Nephron (organoid): ENCODE results near the gene MAD1L1.
A peak's percentile ranks its signal among the peaks of the same experiment; 100 is the strongest.

Source experiments
- H3K27ac Mint-ChIP-seq, 3 experiments: 2 replicates each; pipeline ENCODE4 v1.8.0; 2020; ENCODE audit warnings: mixed read lengths in 3 of 3, mild to moderate bottlenecking in 2 of 3, moderate library complexity in 1 of 3
- H3K27me3 Mint-ChIP-seq: 2 replicates; pipeline ENCODE4 v1.8.0; 2021; ENCODE audit warnings: low read depth, mild to moderate bottlenecking, moderate library complexity, mixed read lengths
- H3K36me3 Mint-ChIP-seq: 2 replicates; pipeline ENCODE4 v1.8.0; 2020; ENCODE audit warnings: low read depth, mixed read lengths
- H3K4me1 Mint-ChIP-seq: 2 replicates; pipeline ENCODE4 v1.8.0; 2020; ENCODE audit warnings: mixed read lengths
- H3K4me3 Mint-ChIP-seq, 3 experiments: 2 replicates each; pipeline ENCODE4 v1.8.0; 2020; ENCODE audit warnings: mild to moderate bottlenecking in 3 of 3, mixed read lengths in 3 of 3, moderate library complexity in 2 of 3
- H3K9me3 Mint-ChIP-seq: 2 replicates; pipeline ENCODE4 v1.8.0; 2020; ENCODE audit warnings: mixed read lengths
- TF ChIP-seq, protein P1 (sequence below), 3 experiments: fragments of 200-600 bp; sonication (generic); IDR thresholded peaks; one replicate each; pipeline ENCODE4 v1.5.0; 2021; ENCODE audit warnings: antibody characterized with exemption in 3 of 3; ENCODE audit not compliant: unreplicated experiment in 3 of 3

The MAD1L1 gene

DNA sequence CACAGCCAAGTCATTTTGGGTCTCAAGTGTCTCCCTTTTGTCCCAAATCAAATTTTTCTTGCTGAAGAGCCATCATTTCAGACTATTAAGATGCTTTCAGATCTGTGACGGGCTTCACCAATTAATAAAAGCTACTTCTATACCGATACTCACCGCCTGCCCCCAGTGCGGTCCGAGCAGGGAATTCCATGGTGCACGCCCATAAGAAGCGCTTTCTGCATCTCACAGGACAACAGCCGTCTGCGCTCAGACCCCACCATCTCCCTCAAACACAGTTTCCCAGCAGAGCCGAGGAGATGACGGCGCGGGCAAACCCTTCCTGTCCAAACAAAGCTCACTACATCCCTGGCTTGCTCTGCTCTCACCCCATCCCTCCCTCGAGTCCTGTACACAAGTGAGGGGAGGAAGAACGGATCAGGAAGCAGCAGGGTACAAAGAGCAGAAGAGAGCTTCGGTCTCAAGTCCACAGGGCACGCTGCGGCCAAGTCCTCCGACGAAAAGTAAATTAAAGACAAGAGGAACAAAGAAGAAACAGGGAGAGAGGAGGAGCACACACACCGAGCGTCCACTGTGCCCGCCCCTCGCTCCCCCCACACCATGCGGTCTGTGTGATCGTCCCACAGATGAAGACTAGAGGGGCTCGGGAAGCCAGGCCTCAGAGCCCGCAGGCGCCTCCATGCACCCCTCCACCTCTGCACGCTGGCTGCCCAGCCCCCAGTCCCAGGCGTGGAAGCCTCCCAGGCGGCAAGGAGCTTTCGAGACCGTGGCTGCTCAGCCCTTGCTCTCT is 121.9 kb downstream of the MAD1L1 start:
- Mint-ChIP-seq H3K27ac (peak overlapping the region; percentile 76 to 92 (median 86)), H3K27me3 (peaks cover 8% of the 10 kb centered on the region), H3K36me3 (peaks cover 35% of the 10 kb centered on the region), H3K4me1 (peaks cover 62% of the 10 kb centered on the region), H3K4me3 (peak overlapping the region; percentile 5 to 37 (median 22)), H3K9me3 (no peaks in the 10 kb centered on the region)
- TF ChIP-seq, protein P1, sequence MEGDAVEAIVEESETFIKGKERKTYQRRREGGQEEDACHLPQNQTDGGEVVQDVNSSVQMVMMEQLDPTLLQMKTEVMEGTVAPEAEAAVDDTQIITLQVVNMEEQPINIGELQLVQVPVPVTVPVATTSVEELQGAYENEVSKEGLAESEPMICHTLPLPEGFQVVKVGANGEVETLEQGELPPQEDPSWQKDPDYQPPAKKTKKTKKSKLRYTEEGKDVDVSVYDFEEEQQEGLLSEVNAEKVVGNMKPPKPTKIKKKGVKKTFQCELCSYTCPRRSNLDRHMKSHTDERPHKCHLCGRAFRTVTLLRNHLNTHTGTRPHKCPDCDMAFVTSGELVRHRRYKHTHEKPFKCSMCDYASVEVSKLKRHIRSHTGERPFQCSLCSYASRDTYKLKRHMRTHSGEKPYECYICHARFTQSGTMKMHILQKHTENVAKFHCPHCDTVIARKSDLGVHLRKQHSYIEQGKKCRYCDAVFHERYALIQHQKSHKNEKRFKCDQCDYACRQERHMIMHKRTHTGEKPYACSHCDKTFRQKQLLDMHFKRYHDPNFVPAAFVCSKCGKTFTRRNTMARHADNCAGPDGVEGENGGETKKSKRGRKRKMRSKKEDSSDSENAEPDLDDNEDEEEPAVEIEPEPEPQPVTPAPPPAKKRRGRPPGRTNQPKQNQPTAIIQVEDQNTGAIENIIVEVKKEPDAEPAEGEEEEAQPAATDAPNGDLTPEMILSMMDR (IDR thresholded peaks at IDR 0.05; ENCODE audit: unreplicated experiment in 3 of 3), result no peak

DNA sequence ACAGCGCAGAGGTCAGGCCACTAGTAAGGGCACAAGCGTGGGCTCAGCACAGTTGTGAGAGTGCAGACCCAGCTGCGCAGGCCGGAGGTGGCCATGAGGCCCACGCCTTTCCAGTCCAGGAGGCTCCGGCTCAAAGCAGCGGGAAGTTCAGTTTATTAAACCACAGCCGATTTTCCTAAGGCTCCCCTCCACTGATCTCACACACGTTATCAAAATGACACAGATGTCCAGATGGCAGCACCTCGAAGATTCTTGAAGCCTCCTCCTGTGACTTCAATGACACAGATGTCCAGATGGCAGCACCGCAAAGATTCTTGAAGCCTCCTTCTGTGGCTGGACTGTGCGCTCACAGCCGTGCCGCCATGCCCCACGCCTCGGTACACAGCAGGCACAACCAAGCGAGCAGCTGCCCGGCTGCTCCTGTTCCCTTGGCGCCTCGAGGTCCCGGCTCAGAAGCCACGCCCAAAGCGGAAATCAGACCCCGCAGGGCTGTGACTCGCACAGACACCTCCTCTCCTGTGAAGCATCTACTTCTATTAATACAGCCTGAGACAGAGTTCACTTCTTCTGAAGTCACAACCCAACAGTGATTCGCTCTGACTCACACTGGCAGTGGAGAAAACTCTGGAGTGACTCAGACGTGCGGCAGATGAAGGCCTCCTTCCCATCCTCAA is 122.7 kb downstream of the MAD1L1 start:
- H3K4me1 Mint-ChIP-seq, result peaks cover 69% of the 10 kb centered on the region
- peaks cover 8% of the 10 kb centered on the region for H3K27me3 Mint-ChIP-seq
- TF ChIP-seq, protein P1 (IDR thresholded peaks at IDR 0.05; ENCODE audit: unreplicated experiment in 3 of 3), result no peak
- no peak overlapping the region for H3K4me3 Mint-ChIP-seq
- peaks cover 35% of the 10 kb centered on the region for H3K36me3 Mint-ChIP-seq
- no peaks in the 10 kb centered on the region for H3K9me3 Mint-ChIP-seq
- H3K27ac Mint-ChIP-seq, result peak overlapping the region; percentile 76 to 92 (median 86)

DNA sequence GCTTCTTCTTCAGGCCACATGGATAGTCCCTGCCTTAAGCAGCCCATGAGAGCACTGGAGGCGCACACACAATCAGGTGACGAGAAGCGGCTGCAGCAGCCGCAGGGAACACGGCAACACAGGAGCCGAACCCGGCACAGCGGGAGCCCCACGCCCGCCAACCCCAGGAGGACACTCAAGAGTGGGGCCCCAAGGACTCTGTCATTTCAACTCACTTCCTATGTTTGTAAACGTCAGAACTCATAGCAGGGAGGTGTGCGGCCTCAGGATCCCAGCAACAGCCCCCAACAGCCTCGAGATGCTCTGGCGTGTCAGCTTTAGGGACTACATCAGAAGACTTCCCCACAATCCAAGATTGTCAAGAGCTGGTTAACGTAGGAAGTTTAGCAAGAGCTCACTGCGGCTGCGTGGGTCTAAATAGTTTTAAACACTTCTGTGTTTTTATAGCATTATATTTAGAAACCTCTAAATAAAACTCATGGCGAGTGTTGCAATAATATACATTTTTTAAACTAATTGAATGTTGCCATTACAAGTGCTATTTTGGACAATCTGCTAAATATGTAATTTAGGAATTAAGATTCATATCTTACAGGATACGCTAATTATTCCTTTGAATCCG is 123.4 kb downstream of the MAD1L1 start:
- Mint-ChIP-seq H3K4me3 (no peak overlapping the region), H3K27ac (peak overlapping the region; percentile 39 to 87 (median 87)), H3K36me3 (peaks cover 28% of the 10 kb centered on the region), H3K4me1 (peaks cover 76% of the 10 kb centered on the region), H3K9me3 (no peaks in the 10 kb centered on the region), H3K27me3 (peaks cover 8% of the 10 kb centered on the region)
- TF ChIP-seq, protein P1 (IDR thresholded peaks at IDR 0.05; ENCODE audit: unreplicated experiment in 3 of 3), result peak in 1 of 3 experiments; percentile 2

DNA sequence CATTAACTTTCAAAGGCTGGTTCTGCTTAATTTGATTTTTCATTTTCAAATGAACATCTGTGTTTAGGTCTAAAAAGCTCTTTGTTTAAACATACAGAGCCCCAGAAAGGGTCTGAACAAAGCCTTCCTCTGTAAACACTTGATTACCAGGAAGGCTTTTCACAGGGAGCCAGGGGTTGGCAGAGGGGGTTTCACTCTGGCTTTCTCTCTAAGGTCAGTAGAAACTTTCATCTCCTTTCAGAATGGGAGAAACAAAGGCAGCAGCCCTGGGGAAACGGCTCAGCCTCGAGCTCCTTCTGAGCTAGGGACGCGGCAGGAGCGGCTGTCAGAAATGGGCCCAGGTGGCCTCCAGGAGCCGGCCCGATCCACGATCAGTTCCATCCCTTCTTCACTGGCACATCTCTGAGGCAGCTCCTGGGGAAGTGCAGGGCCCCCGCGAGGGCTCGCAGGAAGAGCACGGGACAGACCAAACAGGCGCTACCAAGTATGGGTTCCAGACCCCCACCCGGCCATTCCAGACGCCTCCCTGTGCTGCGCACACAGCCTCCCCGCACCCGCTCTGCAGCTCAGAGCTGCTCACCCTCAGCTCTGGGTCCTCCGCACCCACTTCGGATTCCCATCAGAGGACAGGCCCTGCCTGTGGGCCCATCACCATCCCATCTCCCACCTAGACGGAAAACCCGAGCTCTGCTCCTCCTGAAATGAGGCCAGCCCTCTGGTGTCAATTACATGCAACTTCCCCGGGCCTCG is 124.1 kb downstream of the MAD1L1 start:
- Mint-ChIP-seq H3K9me3 (no peaks in the 10 kb centered on the region), H3K4me3 (no peak overlapping the region), H3K4me1 (peaks cover 83% of the 10 kb centered on the region), H3K36me3 (peaks cover 21% of the 10 kb centered on the region), H3K27me3 (peaks cover 8% of the 10 kb centered on the region), H3K27ac (peak overlapping the region; percentile 39 to 87 (median 87))
- TF ChIP-seq, protein P1 (IDR thresholded peaks at IDR 0.05; ENCODE audit: unreplicated experiment in 3 of 3), result peak in 1 of 3 experiments; percentile 9

DNA sequence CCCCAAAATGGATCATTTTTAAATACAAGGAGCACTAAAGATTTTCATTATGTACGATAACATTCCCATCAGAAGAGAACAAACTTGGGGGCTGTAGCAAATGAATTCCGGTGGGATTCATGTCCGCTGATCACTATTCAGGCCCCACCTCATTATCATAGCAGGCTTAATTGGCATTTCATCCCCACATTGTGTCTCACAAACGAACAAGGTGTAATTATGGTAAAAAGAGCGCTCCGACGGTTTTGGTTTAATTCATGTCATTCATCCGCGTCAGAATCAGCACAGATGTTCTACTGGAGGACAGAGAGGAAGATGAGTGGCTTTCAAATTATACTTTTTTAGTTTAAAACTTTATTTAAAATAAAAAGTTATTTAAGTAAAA is 124.7 kb downstream of the MAD1L1 start:
- Mint-ChIP-seq H3K27ac (peak overlapping the region in 2 of 3 experiments; percentile 39 to 62), H3K4me3 (no peak overlapping the region), H3K27me3 (peaks cover 8% of the 10 kb centered on the region), H3K4me1 (peaks cover 89% of the 10 kb centered on the region), H3K36me3 (peaks cover 19% of the 10 kb centered on the region), H3K9me3 (no peaks in the 10 kb centered on the region)
- TF ChIP-seq, protein P1 (IDR thresholded peaks at IDR 0.05; ENCODE audit: unreplicated experiment in 3 of 3), result no peak
